Activated gamma-delta T cell treated with Interleukin-2 at 50 U/mL for 16 hours (primary cell): ENCODE results near the gene PLK5.
"Not testable (repeated sequence)": the region's sequence is repeated elsewhere in the genome, so short reads cannot be mapped to it uniquely, and the experiment has no call there.

Experiments
- DNase-seq: peaks from one replicate; pipeline ENCODE4 v3.0.0-alpha.2; 2020

PLK5 gene

GRCh38 chr19:1526979-1527649, 3.2 kb downstream of the PLK5 start:
- DNase-seq: no peak

DNA sequence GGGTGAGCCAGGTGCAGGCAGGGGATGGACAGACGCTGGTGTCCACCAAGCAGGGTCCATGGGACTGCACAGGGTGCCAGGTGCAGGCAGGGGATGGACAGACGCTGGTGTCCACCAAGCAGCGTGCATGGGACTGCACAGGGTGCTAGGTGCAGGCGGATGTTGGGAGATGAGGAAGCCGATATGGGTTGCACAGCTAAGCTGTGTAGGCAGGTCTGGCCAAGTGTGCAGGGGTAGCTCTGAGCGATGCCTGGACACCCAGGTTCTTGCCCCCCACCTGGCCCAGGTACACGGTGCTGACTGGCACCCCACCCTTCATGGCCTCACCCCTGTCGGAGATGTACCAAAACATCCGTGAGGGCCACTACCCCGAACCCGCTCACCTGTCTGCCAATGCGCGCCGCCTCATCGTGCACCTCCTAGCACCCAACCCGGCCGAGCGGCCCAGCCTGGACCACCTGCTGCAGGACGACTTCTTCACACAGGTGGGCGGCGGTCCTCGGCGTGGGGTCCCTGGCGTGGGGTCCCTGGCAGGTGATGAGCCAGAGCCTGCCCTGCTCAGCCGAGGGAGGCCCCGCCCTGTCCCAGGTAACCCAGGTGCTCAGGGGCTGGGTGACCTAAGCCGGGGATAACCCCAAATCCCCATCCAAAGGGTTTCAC, 3.9 kb downstream of the PLK5 start:
- DNase-seq: no peak

DNA sequence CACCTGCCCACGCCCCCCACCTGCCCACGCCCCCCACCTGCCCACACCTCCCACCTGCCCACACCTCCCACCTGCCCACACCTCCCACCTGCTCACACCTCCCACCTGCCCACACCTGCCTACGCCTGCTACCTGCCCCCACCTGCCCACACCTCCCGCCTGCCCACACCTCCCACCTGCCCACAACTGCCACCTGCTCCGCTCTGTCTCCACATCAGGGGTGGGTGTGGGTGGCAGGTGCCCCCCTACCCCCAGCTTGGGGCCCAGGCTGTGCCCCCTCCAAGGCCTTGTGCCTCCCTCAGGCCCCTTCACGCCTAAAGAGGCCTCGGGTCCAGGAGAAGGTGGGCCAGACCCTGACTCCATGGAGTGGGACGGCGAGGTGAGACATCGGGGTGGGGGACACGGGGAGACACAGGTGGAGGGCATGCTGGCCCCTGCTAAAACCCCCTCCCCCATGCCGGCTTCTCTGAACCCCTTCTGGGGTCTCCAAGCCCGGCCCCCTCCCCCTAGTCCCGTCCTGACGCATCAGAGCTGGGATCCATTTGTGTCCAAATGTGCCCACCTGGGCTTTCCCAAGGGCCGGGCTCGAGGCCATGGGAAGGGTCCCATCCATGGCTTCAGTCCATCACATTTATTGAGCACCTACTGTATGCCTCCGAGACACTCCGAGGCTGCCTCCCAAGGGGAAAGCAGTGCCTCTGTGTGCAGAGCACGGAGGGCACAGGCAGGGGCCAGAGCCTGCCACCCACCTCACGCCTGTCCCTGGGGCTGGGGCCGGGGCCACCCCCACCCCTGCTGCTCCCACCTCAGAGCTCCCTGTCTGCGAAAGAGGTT, 4.9 kb downstream of the PLK5 start:
- DNase-seq: no peak

GRCh38 chr19:1529430-1529816, 5.5 kb downstream of the PLK5 start:
- no peak for DNase-seq

GRCh38 chr19:1530856-1531255, 7.0 kb downstream of the PLK5 start:
- DNase-seq: not testable (repeated sequence)

DNA sequence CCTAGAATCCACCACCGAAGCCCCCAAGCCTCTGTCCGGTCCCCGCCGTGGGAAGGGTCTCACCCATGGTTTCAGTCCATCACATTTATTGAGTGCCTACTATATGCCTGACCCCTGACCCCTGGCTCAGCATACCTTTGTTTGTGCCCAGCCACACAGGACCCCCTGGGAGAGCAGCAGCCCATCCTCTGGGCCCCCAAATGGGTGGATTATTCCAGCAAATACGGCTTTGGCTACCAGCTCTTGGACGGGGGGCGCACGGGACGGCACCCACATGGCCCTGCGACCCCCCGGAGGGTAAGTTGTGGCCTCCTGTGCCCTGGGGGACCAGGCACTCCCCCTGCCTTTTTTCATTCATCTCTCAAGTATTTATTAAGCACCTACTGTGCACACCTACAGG, 7.7 kb downstream of the PLK5 start:
- no peak for DNase-seq

- no peak for DNase-seq
These were observed 8.1 kb downstream of the PLK5 start for GRCh38 chr19:1532003-1532402.

DNA sequence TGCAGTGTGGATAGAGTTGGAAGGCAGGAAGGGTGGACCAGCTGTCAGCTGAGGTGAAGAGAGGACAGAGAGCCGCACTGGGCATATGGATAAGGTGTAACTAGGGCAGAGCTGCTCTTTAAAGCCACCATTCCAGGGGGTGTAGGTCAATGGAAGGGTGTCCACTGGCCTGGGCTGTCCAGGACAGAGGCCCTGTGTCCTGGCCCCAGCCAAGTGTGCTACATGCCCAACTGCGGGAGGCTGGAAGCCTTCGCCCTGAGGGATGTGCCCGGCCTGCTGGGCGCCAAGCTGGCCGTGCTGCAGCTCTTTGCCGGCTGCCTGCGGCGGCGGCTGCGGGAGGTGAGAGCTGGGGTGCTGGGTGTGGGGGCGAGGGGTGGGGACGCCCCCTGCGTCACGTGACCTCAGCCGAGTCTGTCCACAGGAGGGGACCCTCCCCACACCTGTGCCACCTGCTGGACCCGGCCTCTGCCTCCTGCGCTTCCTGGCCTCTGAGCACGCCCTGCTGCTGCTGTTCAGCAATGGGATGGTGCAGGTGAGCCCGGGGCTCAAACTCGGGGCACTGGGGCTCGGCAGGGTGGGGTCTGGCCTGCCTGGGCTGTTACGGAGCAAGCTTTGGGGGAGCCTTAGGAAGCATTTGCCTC, 9.8 kb downstream of the PLK5 start:
- no peak for DNase-seq

DNA sequence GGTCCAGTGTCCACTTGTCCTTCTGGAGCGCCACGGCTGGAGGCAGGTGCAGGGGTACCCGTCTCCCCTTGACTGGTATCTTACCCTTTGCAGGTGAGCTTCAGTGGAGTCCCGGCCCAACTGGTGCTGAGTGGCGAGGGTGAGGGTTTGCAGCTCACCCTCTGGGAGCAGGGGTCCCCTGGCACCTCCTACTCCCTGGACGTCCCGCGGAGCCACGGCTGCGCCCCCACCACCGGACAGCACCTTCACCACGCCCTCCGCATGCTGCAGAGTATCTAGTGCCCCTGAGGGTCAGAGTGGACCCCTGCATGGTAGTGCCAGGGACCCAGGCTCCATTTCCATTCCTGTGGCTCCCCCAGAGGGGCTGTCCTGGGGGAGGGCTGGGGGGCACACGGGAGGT, 11.1 kb downstream of the PLK5 start:
- no peak for DNase-seq

DNA sequence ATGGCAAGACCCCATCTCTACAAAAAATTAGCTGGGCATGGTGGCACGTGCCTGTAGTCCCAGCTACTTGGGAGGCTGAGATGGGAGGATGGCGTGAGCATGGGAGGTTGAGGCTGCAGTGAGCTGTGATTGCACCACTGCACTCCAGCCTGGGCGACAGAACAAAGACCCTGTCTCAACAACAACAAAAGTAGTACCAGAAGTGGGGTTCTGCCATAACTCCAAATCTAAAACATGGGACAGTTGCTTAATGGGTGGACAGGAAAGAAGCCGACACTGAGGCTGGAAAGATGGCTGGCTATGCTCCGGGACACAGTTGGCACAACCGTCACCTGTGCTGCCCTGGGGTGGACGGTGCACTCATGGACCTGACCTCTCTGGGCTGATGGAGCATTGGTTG, 11.8 kb downstream of the PLK5 start:
- not testable (repeated sequence) for DNase-seq

- DNase-seq: no peak
These were observed 15.1 kb downstream of the PLK5 start for GRCh38 chr19:1538978-1539377.

DNA sequence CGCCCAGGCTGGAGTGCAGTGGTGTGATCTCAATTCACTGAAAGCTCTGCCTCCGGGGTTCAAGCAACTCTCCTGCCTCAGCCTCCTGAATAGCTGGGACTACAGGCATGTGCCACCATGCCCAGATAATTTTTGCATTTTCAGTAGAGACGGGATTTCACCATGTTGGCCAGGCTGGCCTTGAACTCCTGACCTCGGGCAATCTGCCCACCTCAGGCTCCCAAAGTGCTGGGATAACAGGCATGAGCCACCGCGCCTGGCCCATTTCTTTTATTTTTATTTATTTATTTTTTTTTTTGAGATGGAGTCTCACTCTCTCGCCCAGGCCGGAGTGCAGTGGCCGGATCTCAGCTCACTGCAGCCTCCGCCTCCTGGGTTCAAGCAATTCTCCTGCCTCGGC, 15.9 kb downstream of the PLK5 start:
- not testable (repeated sequence) for DNase-seq

- DNase-seq: no peak
These were observed 16.6 kb downstream of the PLK5 start for GRCh38 chr19:1540365-1540925.

- no peak for DNase-seq
These were observed 25.6 kb downstream of the PLK5 start for GRCh38 chr19:1549332-1549945.

DNA sequence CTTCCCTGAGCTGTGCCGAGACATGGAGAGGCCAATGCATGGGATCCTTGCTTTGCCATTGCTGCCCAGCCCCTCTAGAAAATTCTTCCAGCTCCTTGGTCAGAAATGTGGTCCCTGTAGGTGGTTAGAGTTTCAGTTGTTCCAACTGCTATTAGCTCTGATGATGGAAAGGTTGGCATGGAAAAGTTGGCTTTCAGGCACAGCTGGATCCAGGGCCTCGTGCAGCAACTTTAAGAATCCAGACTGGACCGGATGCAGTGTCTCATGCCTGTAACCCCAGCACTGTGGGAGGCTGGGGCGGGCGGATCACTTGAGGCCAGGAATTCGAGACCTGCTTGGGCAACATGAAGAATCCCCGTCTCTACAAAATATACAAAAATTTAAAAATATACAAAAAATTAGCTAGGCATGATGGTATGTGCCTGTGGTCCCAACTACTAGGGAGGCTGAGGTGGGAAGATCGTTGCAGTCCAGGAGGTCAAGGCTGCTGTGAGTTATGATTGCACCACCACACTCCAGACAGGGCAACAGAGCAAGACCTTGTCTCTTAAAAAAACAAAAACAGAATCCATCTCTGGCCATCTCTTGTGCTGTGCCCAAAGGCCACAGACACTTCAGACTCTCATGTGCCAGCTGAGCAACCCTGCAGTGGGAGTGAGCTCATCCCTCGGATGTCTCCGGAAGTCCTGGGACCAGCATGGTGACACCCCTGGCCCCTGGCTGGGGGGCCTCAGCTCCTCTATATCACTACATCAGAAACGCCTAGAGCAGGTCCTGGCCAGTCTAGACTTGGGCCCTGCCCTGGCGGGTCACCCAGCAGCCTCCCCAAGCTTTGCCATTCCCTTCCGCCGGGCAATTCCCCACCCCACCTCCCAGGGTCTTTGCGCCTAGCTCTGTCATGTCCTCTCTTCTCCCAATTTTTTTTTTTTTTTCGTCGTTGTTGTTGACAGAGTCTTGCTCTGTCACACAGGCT, 27.5 kb downstream of the PLK5 start:
- no peak for DNase-seq

DNA sequence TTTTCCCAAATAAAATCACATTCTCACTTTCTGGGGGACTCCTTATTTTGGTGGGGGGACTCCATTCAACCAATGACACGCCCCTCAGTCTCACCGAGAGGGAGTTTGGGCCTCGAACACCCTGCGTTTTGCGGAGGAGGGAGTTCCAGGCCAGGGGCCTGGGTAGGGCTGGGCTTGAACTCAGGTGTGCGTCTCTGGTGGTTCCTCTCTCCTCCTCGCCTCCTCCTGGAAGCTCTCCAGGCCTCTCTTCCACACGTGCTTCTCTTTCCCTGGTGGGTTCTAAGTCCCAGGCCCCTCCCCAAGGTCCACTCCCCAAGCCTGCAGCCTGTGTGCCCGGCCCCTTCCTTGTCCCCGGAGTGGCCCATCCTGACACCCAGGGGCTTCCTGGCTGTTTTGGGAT, 29.5 kb downstream of the PLK5 start:
- DNase-seq: no peak

GRCh38 chr19:1554968-1555367, 31.1 kb downstream of the PLK5 start:
- DNase-seq: no peak

- no peak for DNase-seq
These were observed 31.9 kb downstream of the PLK5 start for GRCh38 chr19:1555487-1556389.

- no peak for DNase-seq
These were observed 32.7 kb downstream of the PLK5 start for GRCh38 chr19:1556390-1557070.

- DNase-seq: no peak
These were observed 34.7 kb downstream of the PLK5 start for GRCh38 chr19:1558552-1558951.
